Measurements from ENCODE around the gene CPVL. TPM values are rescaled to one million over a fixed set of nuclear protein-coding genes. Genes with fewer than 3 reads are reported as not detected.

Gene CPVL
- total and polyA plus RNA-seq, 10 donors, result 18.7 to 259 (median 130) TPM

DNA sequence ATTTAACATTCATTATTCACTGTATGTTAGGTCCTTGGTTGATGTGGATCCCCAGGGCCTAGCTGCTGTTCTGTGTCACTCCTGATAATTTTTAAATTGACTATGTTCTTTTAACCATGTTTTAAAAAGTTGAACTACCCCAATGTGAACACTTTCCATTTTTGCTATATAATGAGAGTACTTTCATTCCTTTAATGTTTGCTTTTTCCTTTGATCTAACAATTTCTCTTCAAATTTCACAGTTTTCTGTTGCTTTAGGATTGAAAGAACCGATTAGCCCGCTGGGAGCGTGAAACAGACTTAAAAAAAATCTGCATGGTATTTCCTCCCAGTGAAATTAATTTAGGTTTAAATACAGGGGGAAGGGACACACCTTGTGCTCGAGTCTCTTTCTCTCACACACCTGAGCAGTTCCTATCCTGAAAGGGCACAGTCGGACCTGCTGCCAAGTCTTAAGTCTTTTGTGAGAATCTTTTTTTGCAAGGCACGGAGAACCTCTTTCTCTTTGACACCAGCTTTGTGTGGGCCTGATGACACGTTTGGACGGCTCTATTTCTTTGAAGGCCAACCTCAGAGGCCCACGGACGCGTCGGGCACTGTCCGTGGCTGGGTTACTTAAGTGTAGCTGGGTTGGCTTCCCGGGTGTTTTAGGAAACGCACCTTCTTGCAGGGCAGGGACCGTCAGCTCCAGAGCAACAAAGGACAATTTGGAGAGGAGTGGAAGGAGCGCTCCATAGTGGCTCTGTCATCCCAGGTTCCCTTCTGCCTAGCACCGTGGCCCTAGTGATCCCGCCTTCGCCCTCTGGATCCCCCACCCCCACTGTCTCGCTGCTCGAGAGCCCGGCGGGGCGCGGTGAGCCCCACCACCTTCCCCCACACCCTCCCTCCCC, 47.2 kb upstream of the CPVL start:
- H3K27ac ChIP-seq, result peak overlapping the region in 4 of 8 donors; percentile 75 to 84 (median 80)
- H3K36me3 ChIP-seq, result no peaks in the 10 kb centered on the region
- H3K4me1 ChIP-seq, result peaks cover 8 to 59% (median 32%) of the 10 kb centered on the region in 6 donors
- peak overlapping the region in 7 of 8 donors; percentile 56 to 95 (median 77) for H3K4me3 ChIP-seq
- TF ChIP-seq POLR2A (IDR thresholded peaks at IDR 0.05) (no peak), POLR2AphosphoS5 (IDR thresholded peaks at IDR 0.05) (no peak)
- TF ChIP-seq, protein P1, sequence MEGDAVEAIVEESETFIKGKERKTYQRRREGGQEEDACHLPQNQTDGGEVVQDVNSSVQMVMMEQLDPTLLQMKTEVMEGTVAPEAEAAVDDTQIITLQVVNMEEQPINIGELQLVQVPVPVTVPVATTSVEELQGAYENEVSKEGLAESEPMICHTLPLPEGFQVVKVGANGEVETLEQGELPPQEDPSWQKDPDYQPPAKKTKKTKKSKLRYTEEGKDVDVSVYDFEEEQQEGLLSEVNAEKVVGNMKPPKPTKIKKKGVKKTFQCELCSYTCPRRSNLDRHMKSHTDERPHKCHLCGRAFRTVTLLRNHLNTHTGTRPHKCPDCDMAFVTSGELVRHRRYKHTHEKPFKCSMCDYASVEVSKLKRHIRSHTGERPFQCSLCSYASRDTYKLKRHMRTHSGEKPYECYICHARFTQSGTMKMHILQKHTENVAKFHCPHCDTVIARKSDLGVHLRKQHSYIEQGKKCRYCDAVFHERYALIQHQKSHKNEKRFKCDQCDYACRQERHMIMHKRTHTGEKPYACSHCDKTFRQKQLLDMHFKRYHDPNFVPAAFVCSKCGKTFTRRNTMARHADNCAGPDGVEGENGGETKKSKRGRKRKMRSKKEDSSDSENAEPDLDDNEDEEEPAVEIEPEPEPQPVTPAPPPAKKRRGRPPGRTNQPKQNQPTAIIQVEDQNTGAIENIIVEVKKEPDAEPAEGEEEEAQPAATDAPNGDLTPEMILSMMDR (IDR thresholded peaks at IDR 0.05 in 8 of 11, conservative IDR thresholded peaks at IDR 0.05 in 3 of 11), result no peak
- intact Hi-C loops (cut with DNase I; ENCODE audit: low total_unique reads), result no loop called here
- peaks cover 0 to 44% (median 9%) of the 10 kb centered on the region in 7 donors for H3K27me3 ChIP-seq (replicated peaks in 1 of 7)
- no peaks in the 10 kb centered on the region for H3K9me3 ChIP-seq
- WGBS, 5 donors, result 46 to 53% (median 50%) methylated on average over 26 of the region's 26 CpGs
- DNase-seq, result no peak

DNA sequence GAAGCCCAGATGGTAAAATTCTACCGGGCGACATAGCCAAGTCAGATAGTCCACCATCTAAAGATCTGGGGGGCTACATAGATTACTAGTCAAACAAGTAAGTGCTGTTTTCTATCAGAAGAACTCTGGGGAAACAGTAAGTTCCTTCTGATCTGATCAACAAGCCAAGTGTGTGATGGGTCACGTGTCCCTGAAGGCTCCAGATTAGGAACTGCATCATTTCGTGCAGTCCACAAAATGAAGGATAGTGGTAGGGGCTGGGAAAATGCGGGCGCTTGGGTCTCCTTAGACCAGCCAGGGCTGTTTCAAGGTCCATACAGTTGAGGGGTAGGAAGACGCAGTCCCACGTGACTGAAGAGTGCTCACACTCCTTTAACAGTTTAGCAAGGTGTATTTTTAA, 46.5 kb upstream of the CPVL start:
- H3K36me3 ChIP-seq, result no peaks in the 10 kb centered on the region
- DNase-seq, result no peak

DNA sequence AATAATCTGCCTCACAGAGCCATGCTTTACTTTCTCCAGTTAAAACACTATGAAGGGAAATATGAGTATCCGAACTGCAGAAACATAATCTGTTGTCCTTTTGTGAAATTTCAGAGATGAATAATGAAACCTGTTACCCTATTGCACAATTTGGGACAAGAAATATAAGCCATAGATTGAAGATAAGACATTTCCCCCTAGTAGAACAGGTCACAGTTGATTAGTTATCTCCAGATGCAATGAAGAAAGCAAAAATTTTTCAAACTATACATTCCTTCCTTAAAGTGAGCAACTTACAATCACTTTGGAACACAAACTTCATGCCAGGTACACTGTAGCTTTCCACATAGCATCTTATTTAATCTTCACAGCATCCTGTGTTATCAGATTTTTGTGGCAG, 46.0 kb upstream of the CPVL start:
- intact Hi-C loops (cut with DNase I; ENCODE audit: low total_unique reads), result no loop called here
- Histone ChIP-seq H3K4me3 (no peak overlapping the region), H3K27me3 (replicated peaks in 1 of 7) (peaks cover 0 to 39% (median 9%) of the 10 kb centered on the region in 7 donors), H3K9me3 (no peaks in the 10 kb centered on the region), H3K36me3 (no peaks in the 10 kb centered on the region), H3K27ac (no peak overlapping the region), H3K4me1 (peaks cover 7 to 49% (median 32%) of the 10 kb centered on the region in 6 donors)
- TF ChIP-seq POLR2AphosphoS5 (IDR thresholded peaks at IDR 0.05) (no peak), POLR2A (IDR thresholded peaks at IDR 0.05) (no peak)
- TF ChIP-seq, protein P1 (IDR thresholded peaks at IDR 0.05 in 8 of 11, conservative IDR thresholded peaks at IDR 0.05 in 3 of 11), result no peak
- WGBS, 5 donors, result 59 to 83% (median 74%) methylated on average over 1 of the region's 1 CpG
- no peak for DNase-seq

More for the DNA sequence above, 46.5 kb upstream of the CPVL start:
- intact Hi-C loops (cut with DNase I; ENCODE audit: low total_unique reads), result no loop called here
- TF ChIP-seq, protein P1 (IDR thresholded peaks at IDR 0.05 in 8 of 11, conservative IDR thresholded peaks at IDR 0.05 in 3 of 11), result no peak
- TF ChIP-seq POLR2AphosphoS5 (IDR thresholded peaks at IDR 0.05), result no peak
- no peak for TF ChIP-seq POLR2A (IDR thresholded peaks at IDR 0.05)
- Histone ChIP-seq H3K27me3 (replicated peaks in 1 of 7) (peaks cover 0 to 44% (median 9%) of the 10 kb centered on the region in 7 donors), H3K9me3 (no peaks in the 10 kb centered on the region), H3K4me1 (peaks cover 8 to 54% (median 32%) of the 10 kb centered on the region in 6 donors), H3K27ac (no peak overlapping the region), H3K4me3 (no peak overlapping the region)
- 86 to 93% (median 92%) methylated on average over 8 of the region's 8 CpGs for WGBS, 5 donors

- H3K4me1 ChIP-seq, result peaks cover 0 to 31% (median 18%) of the 10 kb centered on the region in 6 donors
- intact Hi-C loops (cut with DNase I; ENCODE audit: low total_unique reads), result no loop called here
- no peak overlapping the region for H3K4me3 ChIP-seq
- peaks cover 0 to 23% (median 9%) of the 10 kb centered on the region in 7 donors for H3K27me3 ChIP-seq (replicated peaks in 1 of 7)
- no peak overlapping the region for H3K27ac ChIP-seq
- H3K36me3 ChIP-seq, result no peaks in the 10 kb centered on the region
- TF ChIP-seq POLR2AphosphoS5 (IDR thresholded peaks at IDR 0.05), result no peak
- TF ChIP-seq POLR2A (IDR thresholded peaks at IDR 0.05), result no peak
- TF ChIP-seq, protein P1 (IDR thresholded peaks at IDR 0.05 in 8 of 11, conservative IDR thresholded peaks at IDR 0.05 in 3 of 11), result no peak
- WGBS, 5 donors, result 78 to 87% (median 82%) methylated on average over 5 of the region's 5 CpGs
- no peaks in the 10 kb centered on the region for H3K9me3 ChIP-seq
- DNase-seq, result no peak
Observed at GRCh38 chr7:29190349-29191045, 44.2 kb upstream of the CPVL start.
